ENCODE measurements around the gene SECTM1. TPM values are rescaled to one million over a fixed set of nuclear protein-coding genes. Genes with fewer than 3 reads are reported as not detected.

The SECTM1 gene
- total and polyA plus RNA-seq, 9 of the 15 experiments (the other 6 are each of a cell fraction or from before 2014, with no cell fraction given): 0.11 to 0.46 (median 0.18) TPM; not detected in 6

GRCh38 chr17:82292251-82293154, 41.1 kb downstream of the SECTM1 start (continued):
- TF ChIP-seq, protein P1, sequence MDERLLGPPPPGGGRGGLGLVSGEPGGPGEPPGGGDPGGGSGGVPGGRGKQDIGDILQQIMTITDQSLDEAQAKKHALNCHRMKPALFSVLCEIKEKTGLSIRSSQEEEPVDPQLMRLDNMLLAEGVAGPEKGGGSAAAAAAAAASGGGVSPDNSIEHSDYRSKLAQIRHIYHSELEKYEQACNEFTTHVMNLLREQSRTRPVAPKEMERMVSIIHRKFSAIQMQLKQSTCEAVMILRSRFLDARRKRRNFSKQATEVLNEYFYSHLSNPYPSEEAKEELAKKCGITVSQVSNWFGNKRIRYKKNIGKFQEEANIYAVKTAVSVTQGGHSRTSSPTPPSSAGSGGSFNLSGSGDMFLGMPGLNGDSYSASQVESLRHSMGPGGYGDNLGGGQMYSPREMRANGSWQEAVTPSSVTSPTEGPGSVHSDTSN (CRISPR knock-in tag; IDR thresholded peaks at IDR 0.05; ENCODE audit: low read depth): no peak
- TF ChIP-seq, protein P1 (tag; conservative IDR thresholded peaks at IDR 0.05; ENCODE audit: low read depth): no peak
- peak; percentile 90 for TF ChIP-seq POLR2AphosphoS5 (IDR thresholded peaks at IDR 0.05; ENCODE audit: control insufficient read depth, insufficient read depth, low read depth, low read length)
- TF ChIP-seq ELF4 (CRISPR knock-in tag; IDR thresholded peaks at IDR 0.05): peak; percentile 14; the same call in 1 of the 2 replicates
- no peak for TF ChIP-seq ZFP1 (CRISPR knock-in tag; IDR thresholded peaks at IDR 0.05)
- TF ChIP-seq JUND (IDR thresholded peaks at IDR 0.05; ENCODE audit: borderline replicate concordance, low read depth, low read length): peak; percentile 27; the same call in 1 of the 2 replicates
- no peak; the same call in 2 of the 3 replicates for TF ChIP-seq JUND (tag; IDR thresholded peaks at IDR 0.05; ENCODE audit: borderline replicate concordance, low read depth, low read length)
- TF ChIP-seq GATA2 (CRISPR knock-in tag; IDR thresholded peaks at IDR 0.05): no peak
- TF ChIP-seq RBM39 (optimal IDR thresholded peaks at IDR 0.05; ENCODE audit: low read depth, low read length): no peak
- TF ChIP-seq ZZZ3 (IDR thresholded peaks at IDR 0.05): no peak
- no peak for TF ChIP-seq NCOA6 (IDR thresholded peaks at IDR 0.05)
- TF ChIP-seq, protein P2, sequence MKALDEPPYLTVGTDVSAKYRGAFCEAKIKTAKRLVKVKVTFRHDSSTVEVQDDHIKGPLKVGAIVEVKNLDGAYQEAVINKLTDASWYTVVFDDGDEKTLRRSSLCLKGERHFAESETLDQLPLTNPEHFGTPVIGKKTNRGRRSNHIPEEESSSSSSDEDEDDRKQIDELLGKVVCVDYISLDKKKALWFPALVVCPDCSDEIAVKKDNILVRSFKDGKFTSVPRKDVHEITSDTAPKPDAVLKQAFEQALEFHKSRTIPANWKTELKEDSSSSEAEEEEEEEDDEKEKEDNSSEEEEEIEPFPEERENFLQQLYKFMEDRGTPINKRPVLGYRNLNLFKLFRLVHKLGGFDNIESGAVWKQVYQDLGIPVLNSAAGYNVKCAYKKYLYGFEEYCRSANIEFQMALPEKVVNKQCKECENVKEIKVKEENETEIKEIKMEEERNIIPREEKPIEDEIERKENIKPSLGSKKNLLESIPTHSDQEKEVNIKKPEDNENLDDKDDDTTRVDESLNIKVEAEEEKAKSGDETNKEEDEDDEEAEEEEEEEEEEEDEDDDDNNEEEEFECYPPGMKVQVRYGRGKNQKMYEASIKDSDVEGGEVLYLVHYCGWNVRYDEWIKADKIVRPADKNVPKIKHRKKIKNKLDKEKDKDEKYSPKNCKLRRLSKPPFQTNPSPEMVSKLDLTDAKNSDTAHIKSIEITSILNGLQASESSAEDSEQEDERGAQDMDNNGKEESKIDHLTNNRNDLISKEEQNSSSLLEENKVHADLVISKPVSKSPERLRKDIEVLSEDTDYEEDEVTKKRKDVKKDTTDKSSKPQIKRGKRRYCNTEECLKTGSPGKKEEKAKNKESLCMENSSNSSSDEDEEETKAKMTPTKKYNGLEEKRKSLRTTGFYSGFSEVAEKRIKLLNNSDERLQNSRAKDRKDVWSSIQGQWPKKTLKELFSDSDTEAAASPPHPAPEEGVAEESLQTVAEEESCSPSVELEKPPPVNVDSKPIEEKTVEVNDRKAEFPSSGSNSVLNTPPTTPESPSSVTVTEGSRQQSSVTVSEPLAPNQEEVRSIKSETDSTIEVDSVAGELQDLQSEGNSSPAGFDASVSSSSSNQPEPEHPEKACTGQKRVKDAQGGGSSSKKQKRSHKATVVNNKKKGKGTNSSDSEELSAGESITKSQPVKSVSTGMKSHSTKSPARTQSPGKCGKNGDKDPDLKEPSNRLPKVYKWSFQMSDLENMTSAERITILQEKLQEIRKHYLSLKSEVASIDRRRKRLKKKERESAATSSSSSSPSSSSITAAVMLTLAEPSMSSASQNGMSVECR (CRISPR knock-in tag; IDR thresholded peaks at IDR 0.05): no peak
- peak; percentile 42 for TF ChIP-seq PML (IDR thresholded peaks at IDR 0.05; ENCODE audit: low read length)
- TF ChIP-seq STAT6 (CRISPR knock-in tag; IDR thresholded peaks at IDR 0.05): no peak
- TF ChIP-seq ZNF583 (CRISPR knock-in tag; IDR thresholded peaks at IDR 0.05): no peak
